Right lobe of liver (tissue), 4 donors: Measurements from ENCODE around the gene OR6K3.

Source experiments
- CTCF ChIP-seq, 4 donors: fragments of 200-600 bp in 3 of 4; fragments of 450-650 bp in 1 of 4; IDR thresholded peaks; one replicate each; pipeline versions ENCODE4 v1.5.1 to v1.8.0; 2016 to 2022; ENCODE audit warnings: antibody characterized with exemption in 4 of 4, mild to moderate bottlenecking in 2 of 4
- POLR2A ChIP-seq: fragments of 450-650 bp; IDR thresholded peaks from one replicate; pipeline ENCODE4 v1.6.1; 2017; ENCODE audit warnings: antibody characterized with exemption, mild to moderate bottlenecking
- donor health status: DM: no; HTN: no; CAD: no.
- donor health status: DM: no; HTN: no; CAD: no.
- donor health status: DM: no; HTN: yes; CAD: no.

DNA sequence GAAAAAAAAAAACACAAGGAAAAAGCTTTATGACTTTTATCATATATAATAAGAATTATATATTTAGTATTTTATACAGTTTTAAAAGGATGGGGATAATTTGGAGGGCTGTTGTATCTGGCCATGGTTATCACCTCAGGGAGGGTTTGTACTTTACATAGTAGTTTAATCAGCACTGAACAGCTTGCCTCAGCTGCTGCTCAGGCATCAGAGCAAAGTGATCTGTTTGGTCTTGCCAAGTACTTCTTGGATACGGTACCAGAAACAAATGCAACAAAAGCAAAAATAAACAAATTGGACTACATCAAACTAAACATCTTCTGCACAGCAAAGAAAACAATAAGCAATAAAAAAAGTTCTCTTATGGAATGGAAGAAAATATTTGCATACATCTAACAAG lies 31.4 kb downstream of the OR6K3 start:
- TF ChIP-seq CTCF (IDR thresholded peaks at IDR 0.05) (no peak), POLR2A (no peak)
